Measurements from ENCODE around the gene ATP9A.
"Not testable (repeated sequence)": the region's sequence is repeated elsewhere in the genome, so short reads cannot be mapped to it uniquely, and the experiment has no call there.

The ATP9A gene

DNA sequence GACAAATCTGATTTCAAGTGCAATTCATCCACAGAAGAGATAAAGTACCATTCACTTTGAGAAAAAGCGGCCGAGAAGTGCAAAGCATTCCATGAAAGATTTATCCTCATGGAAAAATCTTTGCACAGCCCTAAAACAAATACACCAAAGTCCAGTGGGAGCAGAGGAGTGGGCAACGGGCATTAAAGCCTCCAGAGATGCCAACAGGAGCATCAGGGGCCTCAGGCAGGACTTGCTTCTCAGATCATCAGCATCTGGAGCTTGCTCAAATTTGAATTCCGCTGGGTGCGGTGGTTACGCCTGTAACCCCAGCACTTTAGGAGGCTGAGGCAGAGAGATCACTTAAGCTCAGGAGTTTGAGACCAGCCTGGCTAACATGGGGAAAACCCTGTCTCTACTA, 115.0 kb downstream of the ATP9A start:
- no peak for DNase-seq

GRCh38 chr20:51651921-51652549, 116.2 kb downstream of the ATP9A start:
- no peak for DNase-seq

DNA sequence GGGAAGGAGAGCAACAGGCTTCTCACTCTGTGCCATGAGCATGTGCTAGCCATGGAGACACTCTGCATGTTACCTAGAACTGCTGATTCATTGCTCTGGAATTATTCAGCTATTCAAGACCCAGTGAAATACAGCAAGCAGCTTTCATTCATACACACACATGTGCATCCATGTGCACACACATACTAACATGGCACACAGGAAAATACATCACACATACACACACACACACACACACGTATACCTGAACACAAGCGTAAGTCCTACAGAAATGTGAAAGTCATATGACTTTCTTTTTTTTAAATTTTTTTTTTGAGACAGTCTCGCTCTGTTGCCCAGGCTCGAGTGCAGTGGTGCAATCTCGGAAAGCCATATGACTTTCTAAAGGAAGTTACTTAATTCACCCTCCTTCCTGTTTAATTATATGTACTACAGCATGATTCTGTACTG, 117.5 kb downstream of the ATP9A start:
- peak; percentile 54 for DNase-seq

DNA sequence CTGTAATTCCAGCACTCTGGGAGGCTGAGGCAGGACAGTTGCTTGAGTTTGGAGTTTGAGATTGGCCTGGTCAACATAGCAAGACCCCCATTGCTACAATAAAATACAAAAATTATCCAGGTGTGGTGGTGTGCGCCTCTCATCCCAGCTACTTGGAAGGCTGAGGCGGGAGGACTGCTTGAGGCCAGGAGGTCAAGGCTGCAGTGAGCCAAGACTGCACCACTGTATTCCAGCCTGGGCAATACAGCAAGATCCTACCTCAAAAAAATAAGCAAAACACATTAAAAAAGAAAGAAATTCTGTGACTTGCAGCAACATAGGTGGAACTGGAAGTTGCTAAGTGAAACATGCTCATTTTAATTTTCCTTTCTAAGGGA, 119.6 kb downstream of the ATP9A start:
- no peak for DNase-seq

DNA sequence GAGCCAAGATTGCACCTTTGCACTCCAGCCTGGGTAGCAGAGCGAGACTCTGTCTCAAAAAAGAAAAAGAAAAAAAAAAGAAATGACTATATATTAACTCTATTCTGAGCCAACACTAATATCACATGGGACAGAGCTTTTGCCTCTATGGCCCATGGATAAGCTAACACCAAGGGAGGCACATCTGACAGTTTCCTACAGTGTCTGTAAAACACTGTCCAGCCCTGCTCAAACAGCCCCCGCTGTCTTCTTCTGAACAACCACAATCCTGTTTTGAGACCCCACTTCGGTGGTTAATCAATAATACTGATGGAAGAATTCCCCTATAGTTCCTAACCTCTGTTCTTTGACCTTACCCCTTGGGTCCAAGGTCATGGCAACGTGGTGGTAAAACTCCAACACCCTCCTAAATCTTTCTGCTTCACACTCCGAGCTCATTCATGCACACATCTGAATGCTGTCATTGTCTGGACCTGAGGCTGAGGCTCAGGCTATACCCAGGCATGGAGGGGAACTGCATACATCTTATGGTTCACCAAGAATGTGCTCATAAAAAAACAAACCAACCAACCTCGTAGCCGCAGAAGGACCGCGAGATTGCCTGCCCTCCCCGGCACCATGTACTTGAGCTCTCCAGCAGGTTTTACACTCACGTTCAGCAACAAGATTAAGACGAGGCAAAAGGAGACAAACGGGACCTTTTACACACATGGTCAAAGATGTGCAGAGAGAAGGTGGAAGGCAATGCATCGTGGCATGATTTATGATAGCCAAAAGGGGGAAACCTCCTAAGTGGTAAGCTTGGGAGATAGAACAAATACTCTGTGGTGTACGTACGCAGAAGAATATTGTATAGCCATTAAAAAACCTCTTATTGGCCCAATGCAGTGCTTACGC, 120.3 kb downstream of the ATP9A start:
- DNase-seq: no peak

GRCh38 chr20:51643810-51644209, 124.4 kb downstream of the ATP9A start:
- DNase-seq: not testable (repeated sequence)

DNA sequence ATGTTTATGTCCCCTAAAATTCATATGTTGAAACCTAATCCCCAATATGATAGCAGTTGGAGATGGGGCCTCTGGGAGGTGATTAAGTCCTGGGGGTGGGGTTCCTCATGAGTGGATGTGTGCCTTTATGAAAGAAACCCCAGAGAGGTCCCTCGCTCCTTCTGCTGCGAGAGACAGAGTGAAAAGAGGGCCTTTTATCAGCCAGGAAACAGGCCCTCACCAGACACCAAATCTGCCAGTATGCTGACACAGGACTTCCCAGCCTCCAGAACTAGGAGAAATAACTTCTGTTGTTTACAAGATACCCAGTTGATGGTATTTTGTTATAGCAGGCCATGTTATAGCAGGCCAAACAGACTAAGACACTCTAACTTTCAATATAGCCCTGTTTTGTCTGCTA, 124.8 kb downstream of the ATP9A start:
- DNase-seq: no peak

DNA sequence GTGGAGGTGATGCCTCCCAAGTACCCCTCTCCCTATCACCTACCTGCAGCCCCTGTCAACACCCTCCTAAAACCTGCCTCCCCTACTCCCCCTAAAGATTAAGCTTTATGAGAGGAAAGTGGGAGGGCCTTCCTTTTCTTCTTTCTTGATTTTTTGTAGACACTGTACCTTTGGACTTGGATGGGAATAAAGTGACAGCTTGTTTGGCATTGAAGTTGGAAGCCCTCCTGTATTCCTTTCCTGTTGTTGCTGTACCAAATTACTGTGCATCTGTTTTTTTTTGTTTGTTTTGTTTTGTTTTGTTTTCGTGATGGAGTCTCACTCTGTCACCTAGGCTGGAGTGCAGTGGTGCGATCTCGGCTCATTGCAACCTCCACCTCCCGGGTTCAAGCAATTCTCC, 126.3 kb downstream of the ATP9A start:
- DNase-seq: no peak

- DNase-seq: no peak
Measured at GRCh38 chr20:51640743-51641142, 127.4 kb downstream of the ATP9A start.

DNA sequence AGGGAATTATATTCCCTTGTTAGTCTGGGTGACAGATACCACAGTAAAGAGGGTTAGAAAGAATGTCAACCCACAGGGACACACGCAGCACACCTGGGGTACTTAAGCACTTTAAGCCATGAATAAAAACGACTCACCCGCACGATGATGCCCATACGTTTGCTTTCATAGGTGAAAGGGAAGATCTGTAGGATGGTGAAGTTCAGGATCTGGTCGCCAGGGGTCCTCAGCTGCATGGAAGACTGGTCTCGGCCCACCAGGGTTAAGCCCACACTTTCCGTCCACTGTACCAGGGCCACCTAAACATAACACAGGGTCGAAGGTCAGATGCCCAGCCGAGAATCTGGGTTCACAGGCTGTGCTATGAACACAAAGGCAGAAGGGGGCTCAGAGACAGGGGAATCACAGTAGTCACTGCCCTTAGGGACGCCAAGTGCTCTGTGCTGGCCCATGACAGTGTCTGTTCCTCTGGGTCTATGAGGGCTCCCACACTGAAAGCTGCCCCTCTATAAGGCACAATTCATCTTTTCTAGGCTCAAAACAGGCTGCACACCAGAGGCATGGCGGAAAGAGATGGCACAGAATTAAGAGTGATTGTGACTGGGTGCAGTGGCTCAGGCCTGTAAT, 128.9 kb downstream of the ATP9A start:
- peak; percentile 66 for DNase-seq

DNA sequence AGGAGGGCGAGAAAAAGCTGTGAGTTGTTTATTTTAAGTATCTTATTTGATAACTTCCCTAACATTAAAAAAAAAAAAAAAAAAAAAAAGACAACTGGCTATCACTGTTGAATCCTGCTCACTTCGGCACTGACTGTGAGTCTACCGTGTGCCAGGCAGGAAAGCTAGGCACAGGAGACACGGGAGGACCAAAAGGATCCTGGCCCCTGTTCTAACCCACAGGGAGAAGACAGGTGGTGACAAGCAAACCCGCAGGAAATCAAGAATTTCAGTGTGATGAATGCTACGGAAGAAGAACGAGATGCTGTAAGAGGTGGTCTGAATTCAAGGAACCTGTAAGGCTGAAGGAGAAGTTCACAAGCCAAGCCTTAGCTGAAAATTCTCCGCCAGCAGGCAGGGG, 130.9 kb downstream of the ATP9A start:
- DNase-seq: no peak

DNA sequence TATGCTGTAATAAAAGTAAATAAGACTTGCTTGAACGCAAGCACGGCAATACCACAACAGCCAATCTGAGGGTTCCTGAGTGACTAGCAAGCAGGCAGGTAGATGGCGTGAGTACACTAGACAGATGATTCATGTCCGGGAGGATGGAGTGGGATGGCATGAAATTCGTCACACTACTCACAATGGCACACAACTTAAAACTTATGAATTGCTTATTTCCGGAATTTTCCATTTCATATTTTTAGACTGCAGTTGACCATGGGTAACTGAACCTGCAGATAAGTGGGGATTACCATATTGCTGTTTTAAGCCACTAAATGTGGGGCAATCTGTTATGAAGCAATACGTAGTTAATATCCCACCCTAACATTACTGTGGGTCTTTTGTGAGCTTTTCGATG, 132.1 kb downstream of the ATP9A start:
- peak; percentile 11 for DNase-seq

DNA sequence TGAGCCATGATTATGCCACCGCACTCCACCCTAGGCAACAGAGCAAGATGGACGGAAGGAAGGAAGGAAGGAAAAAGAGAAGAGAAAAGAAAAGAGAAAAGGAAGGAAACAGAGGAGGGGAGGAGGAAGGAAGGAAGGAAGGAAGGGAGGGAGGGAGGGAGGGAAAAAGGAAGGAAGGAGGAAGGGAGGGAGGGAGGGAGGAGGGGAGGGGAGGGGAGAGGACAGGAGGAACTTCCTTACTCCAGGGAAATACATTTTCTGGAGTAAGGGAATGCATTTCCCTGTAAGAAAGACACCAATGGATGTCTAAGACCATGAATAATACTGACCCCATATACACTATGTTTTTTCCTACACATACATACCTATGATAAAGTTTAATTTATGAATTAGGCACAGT, 132.5 kb downstream of the ATP9A start:
- DNase-seq: no peak

DNA sequence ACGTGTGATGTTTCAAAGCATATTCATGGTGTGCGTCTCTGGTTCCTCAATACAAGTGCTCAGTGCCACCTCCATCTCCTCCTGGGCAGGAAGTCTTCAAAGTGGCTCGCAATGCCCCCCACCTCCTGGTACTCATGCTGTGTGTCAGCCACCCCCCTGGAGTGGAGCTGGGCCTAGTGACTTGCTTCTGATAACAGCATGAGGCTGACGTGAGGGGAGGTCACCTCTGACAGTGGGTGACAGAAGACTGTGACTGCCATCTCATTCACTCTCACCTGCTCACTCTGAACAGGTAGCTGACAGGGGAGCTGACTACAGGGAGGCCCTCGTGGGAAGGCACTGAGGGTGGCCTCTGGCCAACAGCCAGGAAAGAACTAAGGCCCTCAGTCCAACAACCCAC, 133.3 kb downstream of the ATP9A start:
- no peak for DNase-seq

DNA sequence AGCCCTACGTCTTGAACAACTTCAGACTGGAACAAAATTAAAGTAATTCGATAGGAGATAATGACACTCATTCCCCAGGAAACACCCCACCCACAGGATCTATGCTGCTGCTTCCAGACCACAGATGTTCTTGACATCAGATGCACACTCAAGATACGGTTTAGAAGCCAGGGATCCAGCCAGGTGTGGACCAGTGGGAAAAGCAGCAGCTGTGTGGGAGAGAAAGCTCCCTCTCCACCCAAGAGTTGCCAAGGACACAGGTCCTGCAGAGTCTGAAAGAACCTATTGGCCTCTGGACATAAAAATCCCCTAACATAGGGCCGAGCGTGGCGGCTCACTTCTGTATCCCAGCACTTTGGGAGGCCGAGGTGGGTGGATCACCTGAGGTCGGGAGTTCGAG, 133.9 kb downstream of the ATP9A start:
- no peak for DNase-seq

- no peak for DNase-seq
Measured at GRCh38 chr20:51633430-51633829, 134.8 kb downstream of the ATP9A start.

- no peak for DNase-seq
Measured at GRCh38 chr20:51631953-51632352, 136.2 kb downstream of the ATP9A start.

GRCh38 chr20:51631011-51631950, 136.9 kb downstream of the ATP9A start:
- DNase-seq: peak; percentile 97

- no peak for DNase-seq
Measured at GRCh38 chr20:51629399-51630058, 138.7 kb downstream of the ATP9A start.

GRCh38 chr20:51628533-51629398, 139.4 kb downstream of the ATP9A start:
- peak; percentile 46 for DNase-seq

DNA sequence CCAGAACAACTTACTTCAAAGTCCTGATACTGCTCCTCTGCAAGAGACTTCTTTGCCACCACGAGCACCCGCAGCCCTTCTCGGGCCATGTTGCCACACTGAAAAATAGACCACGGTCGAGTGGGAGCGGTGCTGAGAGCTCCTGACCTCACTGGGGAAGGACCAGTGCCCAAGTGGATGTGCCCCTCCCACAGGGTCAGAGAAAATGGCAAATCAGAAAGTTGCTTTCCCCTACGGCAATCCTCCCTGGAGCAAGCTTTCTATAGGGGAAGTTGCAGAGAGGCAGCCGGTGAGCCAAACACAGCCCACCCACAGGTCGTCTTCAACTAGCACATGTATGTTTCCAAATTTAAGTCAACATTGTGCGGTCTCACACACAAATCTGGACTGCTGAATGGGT, 140.6 kb downstream of the ATP9A start:
- DNase-seq: no peak

Data from EL (cell line).